ENCODE measurements around the gene KIRREL3.

KIRREL3 gene

GRCh38 chr11:127017482-127017881 lies 16.9 kb upstream of the KIRREL3 start:
- no peak for TF ChIP-seq GATA2 (IDR thresholded peaks at IDR 0.05; ENCODE audit: low read depth, low read length)
- no peak for TF ChIP-seq GATA3 (IDR thresholded peaks at IDR 0.05; ENCODE audit: low read depth, low read length)

- TF ChIP-seq GATA2 (IDR thresholded peaks at IDR 0.05; ENCODE audit: low read depth, low read length) (no peak), GATA3 (IDR thresholded peaks at IDR 0.05; ENCODE audit: low read depth, low read length) (no peak)
Measured at GRCh38 chr11:127013550-127013949, 13.0 kb upstream of the KIRREL3 start.

GRCh38 chr11:127006311-127006710 lies 5.7 kb upstream of the KIRREL3 start:
- TF ChIP-seq GATA2 (IDR thresholded peaks at IDR 0.05; ENCODE audit: low read depth, low read length) = no peak
- no peak for TF ChIP-seq GATA3 (IDR thresholded peaks at IDR 0.05; ENCODE audit: low read depth, low read length)

GRCh38 chr11:127003260-127003981 lies 2.9 kb upstream of the KIRREL3 start:
- TF ChIP-seq GATA3 (IDR thresholded peaks at IDR 0.05; ENCODE audit: low read depth, low read length) (no peak), GATA2 (IDR thresholded peaks at IDR 0.05; ENCODE audit: low read depth, low read length) (no peak)

GRCh38 chr11:127002669-127003259 lies 2.2 kb upstream of the KIRREL3 start:
- TF ChIP-seq GATA3 (IDR thresholded peaks at IDR 0.05; ENCODE audit: low read depth, low read length) (no peak), GATA2 (IDR thresholded peaks at IDR 0.05; ENCODE audit: low read depth, low read length) (no peak)

GRCh38 chr11:127000981-127001380 lies 411 bp upstream of the KIRREL3 start:
- TF ChIP-seq GATA2 (IDR thresholded peaks at IDR 0.05; ENCODE audit: low read depth, low read length) (no peak), GATA3 (IDR thresholded peaks at IDR 0.05; ENCODE audit: low read depth, low read length) (no peak)

GRCh38 chr11:126999366-126999765 lies 1.2 kb downstream of the KIRREL3 start:
- no peak for TF ChIP-seq GATA2 (IDR thresholded peaks at IDR 0.05; ENCODE audit: low read depth, low read length)
- no peak for TF ChIP-seq GATA3 (IDR thresholded peaks at IDR 0.05; ENCODE audit: low read depth, low read length)

GRCh38 chr11:126997641-126998040 lies 2.9 kb downstream of the KIRREL3 start:
- TF ChIP-seq GATA3 (IDR thresholded peaks at IDR 0.05; ENCODE audit: low read depth, low read length) = no peak

- no peak for TF ChIP-seq GATA3 (IDR thresholded peaks at IDR 0.05; ENCODE audit: low read depth, low read length)
- TF ChIP-seq GATA2 (IDR thresholded peaks at IDR 0.05; ENCODE audit: low read depth, low read length) = no peak
Measured at GRCh38 chr11:126997196-126997595, 3.4 kb downstream of the KIRREL3 start.

- TF ChIP-seq GATA3 (IDR thresholded peaks at IDR 0.05; ENCODE audit: low read depth, low read length) (no peak), GATA2 (IDR thresholded peaks at IDR 0.05; ENCODE audit: low read depth, low read length) (no peak)
Measured at GRCh38 chr11:126996036-126996804, 4.3 kb downstream of the KIRREL3 start.

GRCh38 chr11:126993599-126993998 lies 7.0 kb downstream of the KIRREL3 start:
- TF ChIP-seq GATA3 (IDR thresholded peaks at IDR 0.05; ENCODE audit: low read depth, low read length) = no peak

- TF ChIP-seq GATA3 (IDR thresholded peaks at IDR 0.05; ENCODE audit: low read depth, low read length) = no peak
- TF ChIP-seq GATA2 (IDR thresholded peaks at IDR 0.05; ENCODE audit: low read depth, low read length) = no peak
Measured at GRCh38 chr11:126992804-126993111, 7.8 kb downstream of the KIRREL3 start.

GRCh38 chr11:126992065-126992803 lies 8.3 kb downstream of the KIRREL3 start:
- no peak for TF ChIP-seq GATA2 (IDR thresholded peaks at IDR 0.05; ENCODE audit: low read depth, low read length)
- no peak for TF ChIP-seq GATA3 (IDR thresholded peaks at IDR 0.05; ENCODE audit: low read depth, low read length)

GRCh38 chr11:126991596-126991995 lies 9.0 kb downstream of the KIRREL3 start:
- no peak for TF ChIP-seq GATA3 (IDR thresholded peaks at IDR 0.05; ENCODE audit: low read depth, low read length)
- no peak for TF ChIP-seq GATA2 (IDR thresholded peaks at IDR 0.05; ENCODE audit: low read depth, low read length)
